Neural crest cell (in vitro differentiated cells): ENCODE measurements around the gene TFE3. TPM values are rescaled to one million over a fixed set of nuclear protein-coding genes. Genes with fewer than 3 reads are reported as not detected.
A peak's percentile ranks its signal among the peaks of the same experiment; 100 is the strongest.

Experiments used
- DNase-seq: peaks from one replicate; pipeline ENCODE4 v3.0.0; 2021; ENCODE audit warnings: low read depth, mixed read lengths, low spot score
- H3K27ac Mint-ChIP-seq: one replicate; pipeline ENCODE4 v1.8.0; 2021; ENCODE audit warnings: mild to moderate bottlenecking, mixed read lengths; ENCODE audit not compliant: unreplicated experiment
- H3K27me3 Mint-ChIP-seq: 2 replicates; pipeline ENCODE4 v1.8.0; 2021; ENCODE audit warnings: low read depth, mild to moderate bottlenecking, mixed read lengths
- H3K36me3 Mint-ChIP-seq: 2 replicates; pipeline ENCODE4 v1.8.0; 2021; ENCODE audit warnings: low read depth, mild to moderate bottlenecking, mixed read lengths
- H3K4me1 Mint-ChIP-seq: 2 replicates; pipeline ENCODE4 v1.8.0; 2021; ENCODE audit warnings: mixed read lengths
- H3K4me3 Mint-ChIP-seq: one replicate; pipeline ENCODE4 v1.8.0; 2021; ENCODE audit warnings: mild to moderate bottlenecking, mixed read lengths
- H3K9me3 Mint-ChIP-seq: 2 replicates; pipeline ENCODE4 v1.8.0; 2021; ENCODE audit warnings: mixed read lengths
- total RNA-seq: library from RNA; stranded (reverse); gene quantifications from 2 replicates; pipeline ENCODE4 v1.2.1, GENCODE V29; 2021
- TF ChIP-seq, protein P1 (sequence below): fragments of 200-600 bp; sonication (generic); conservative IDR thresholded peaks from 2 replicates; pipeline ENCODE4 v1.5.0; 2021; ENCODE audit warnings: antibody characterized with exemption, mild to moderate bottlenecking

The TFE3 gene
- total RNA-seq, 1 donor from 2014 or later = 26.2 TPM

DNA sequence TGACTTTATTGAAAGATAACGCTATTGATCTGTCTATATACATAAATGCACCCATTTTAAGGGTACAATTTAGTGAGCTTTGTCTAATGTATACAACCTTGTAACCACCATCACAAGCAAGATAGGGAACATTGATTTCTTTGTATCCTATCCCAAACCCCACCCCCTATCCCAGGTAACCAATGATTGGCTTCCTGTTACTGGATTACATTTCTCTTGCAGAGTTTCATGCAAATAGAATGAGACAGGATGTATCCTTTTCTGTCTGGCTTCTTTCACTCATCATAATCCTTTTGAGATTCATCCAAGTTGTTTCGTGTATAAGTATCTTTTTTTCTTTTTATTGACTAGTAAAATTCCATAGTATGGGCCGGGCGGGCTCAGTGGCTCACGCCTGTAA, 39.5 kb downstream of the TFE3 start:
- Mint-ChIP-seq H3K4me1 (peaks cover 20% of the 10 kb centered on the region), H3K4me3 (peak overlapping the region; percentile 82), H3K9me3 (peaks cover 5% of the 10 kb centered on the region), H3K36me3 (peaks cover under 1% of the 10 kb centered on the region), H3K27ac (no peak overlapping the region), H3K27me3 (no peaks in the 10 kb centered on the region)
- DNase-seq = no peak
- TF ChIP-seq, protein P1, sequence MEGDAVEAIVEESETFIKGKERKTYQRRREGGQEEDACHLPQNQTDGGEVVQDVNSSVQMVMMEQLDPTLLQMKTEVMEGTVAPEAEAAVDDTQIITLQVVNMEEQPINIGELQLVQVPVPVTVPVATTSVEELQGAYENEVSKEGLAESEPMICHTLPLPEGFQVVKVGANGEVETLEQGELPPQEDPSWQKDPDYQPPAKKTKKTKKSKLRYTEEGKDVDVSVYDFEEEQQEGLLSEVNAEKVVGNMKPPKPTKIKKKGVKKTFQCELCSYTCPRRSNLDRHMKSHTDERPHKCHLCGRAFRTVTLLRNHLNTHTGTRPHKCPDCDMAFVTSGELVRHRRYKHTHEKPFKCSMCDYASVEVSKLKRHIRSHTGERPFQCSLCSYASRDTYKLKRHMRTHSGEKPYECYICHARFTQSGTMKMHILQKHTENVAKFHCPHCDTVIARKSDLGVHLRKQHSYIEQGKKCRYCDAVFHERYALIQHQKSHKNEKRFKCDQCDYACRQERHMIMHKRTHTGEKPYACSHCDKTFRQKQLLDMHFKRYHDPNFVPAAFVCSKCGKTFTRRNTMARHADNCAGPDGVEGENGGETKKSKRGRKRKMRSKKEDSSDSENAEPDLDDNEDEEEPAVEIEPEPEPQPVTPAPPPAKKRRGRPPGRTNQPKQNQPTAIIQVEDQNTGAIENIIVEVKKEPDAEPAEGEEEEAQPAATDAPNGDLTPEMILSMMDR = no peak

DNA sequence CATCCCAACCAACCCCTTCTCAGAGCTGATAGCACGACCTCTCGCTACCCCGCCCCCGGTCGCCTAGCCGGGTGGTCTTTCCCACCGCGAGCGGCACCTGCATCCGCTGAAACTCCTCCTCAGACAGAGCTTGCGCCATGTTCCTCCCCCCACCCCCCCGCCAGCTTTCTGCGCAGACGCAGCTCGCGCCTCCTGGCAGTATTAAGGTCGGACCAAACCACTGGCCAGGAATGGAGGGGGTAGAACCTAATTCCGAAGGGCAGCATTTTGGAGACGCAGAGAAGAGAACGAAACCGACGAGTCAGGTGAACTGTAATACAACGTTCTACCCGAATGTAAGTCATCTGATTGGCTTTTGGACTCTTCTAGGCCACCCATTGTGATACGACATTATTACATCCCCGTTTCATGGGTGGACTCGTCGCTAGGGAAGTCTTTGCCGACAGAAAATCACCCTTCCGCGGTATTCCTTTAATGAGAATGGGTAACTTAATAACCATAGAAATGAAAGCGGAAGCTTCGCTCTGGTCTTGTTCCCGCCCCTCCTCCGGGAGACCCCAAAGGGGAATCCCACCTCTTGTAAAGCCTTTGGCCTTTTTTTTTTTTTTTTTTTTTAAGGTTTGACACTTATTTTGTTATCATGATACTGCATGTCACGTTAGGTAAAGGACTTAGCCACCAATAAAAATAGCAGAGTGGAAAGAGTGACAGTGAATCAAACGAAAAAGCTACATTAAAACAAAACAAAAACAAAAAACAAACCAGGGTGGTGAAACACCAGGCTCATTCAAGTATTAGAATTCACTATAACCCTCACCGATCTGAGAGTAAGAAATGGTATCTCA, 40.8 kb downstream of the TFE3 start, which contains the start of gene GRIPAP1:
Gene GRIPAP1 (minus strand): TSS at position 174 of the 845 bp plus-strand sequence. CDS start 35 bp downstream, at position 139.
- DNase-seq = peak; percentile 52
- peak within 1 kb of the TSS; percentile 99 for H3K4me3 Mint-ChIP-seq
- peaks cover 23% of the 10 kb centered on the region for H3K4me1 Mint-ChIP-seq
- H3K27me3 Mint-ChIP-seq = no peaks in the 10 kb centered on the region
- H3K9me3 Mint-ChIP-seq = peaks cover 5% of the 10 kb centered on the region
- TF ChIP-seq, protein P1 = no peak
- peaks cover 10% of the 10 kb centered on the region for H3K36me3 Mint-ChIP-seq
- peak within 1 kb of the TSS; percentile 99 for H3K27ac Mint-ChIP-seq

DNA sequence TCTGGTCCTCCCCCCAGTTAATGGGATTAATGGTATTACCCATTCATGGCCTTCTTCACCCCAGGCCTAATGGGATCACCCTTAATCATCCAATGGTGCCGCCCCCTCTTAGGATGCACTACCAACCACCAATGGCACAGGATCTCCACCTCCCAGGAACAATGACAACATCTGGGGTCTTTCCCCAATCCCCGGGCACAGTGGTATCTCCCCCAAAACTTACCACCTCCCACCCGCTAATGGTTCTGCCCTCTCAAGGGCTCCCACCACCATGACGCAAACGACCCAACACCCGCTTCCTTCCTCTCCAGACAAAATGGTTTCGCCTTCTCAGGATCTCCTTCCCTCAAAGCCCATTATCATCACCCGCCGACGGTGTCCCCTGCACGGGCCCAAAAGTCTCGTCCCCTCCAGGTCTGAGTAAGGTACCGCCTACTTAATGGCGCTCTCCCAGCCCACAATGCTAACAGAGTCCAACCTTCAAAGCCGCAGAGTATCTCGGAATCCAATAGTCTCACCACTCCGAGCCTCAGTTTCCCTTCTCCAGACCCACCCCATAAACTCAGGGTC, 41.6 kb downstream of the TFE3 start:
- Mint-ChIP-seq H3K27me3 (no peaks in the 10 kb centered on the region), H3K9me3 (peaks cover 5% of the 10 kb centered on the region), H3K36me3 (peaks cover 12% of the 10 kb centered on the region), H3K4me1 (peaks cover 23% of the 10 kb centered on the region), H3K4me3 (peak overlapping the region; percentile 99), H3K27ac (peak overlapping the region; percentile 99)
- peak; percentile 5 for DNase-seq
- TF ChIP-seq, protein P1 = no peak

DNA sequence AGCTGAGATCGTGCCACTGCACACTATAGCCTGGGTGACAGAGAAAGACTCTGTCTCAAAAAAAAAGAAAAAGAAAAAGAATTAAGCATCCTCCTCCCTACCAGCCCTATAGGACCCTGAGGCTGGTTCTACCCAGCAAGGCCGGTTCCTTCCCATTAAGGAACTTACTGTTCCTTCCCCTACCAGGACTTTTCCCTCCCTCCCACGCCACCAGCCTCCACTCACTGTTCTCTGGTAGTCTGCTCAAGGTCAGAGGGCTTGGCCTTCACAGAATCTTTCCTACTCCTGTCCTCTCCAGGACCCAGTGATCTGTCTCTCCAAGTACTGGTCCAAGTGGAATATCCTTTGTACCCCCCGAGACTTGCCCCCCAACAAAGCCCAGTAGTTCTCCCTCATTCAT, 42.5 kb downstream of the TFE3 start:
- Mint-ChIP-seq H3K4me3 (peak overlapping the region; percentile 99), H3K9me3 (peaks cover 5% of the 10 kb centered on the region), H3K4me1 (peaks cover 23% of the 10 kb centered on the region), H3K27ac (no peak overlapping the region), H3K27me3 (no peaks in the 10 kb centered on the region), H3K36me3 (peaks cover 12% of the 10 kb centered on the region)
- no peak for DNase-seq
- TF ChIP-seq, protein P1 = no peak

DNA sequence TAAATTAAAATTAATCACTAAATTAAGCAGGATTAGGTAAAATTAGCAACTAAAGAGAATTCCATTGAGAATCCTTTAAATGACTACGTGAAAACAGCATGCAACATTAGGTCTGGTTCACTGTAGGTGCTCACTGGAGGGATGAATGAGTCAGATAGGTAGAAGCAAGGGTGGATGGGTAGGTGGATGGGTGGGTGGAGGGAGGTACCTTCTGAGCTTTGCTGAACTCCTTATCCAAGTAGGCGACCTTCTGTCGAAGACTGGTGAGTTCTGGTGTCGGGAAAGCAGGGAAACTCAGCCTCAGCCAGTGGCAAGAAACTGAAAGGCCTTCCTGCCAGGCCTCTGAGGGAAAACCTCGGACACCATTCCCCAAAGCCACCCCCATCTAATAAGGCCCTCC, 44.1 kb downstream of the TFE3 start:
- peaks cover 5% of the 10 kb centered on the region for H3K9me3 Mint-ChIP-seq
- H3K27me3 Mint-ChIP-seq = no peaks in the 10 kb centered on the region
- DNase-seq = no peak

More for the DNA sequence above, 44.1 kb downstream of the TFE3 start:
- Mint-ChIP-seq H3K4me3 (peak overlapping the region; percentile 51), H3K36me3 (peaks cover 14% of the 10 kb centered on the region), H3K27ac (no peak overlapping the region), H3K4me1 (peaks cover 23% of the 10 kb centered on the region)
- TF ChIP-seq, protein P1 = no peak
